Activated B cell treated with CpG ODN at 0.5 μM for 24 hours (primary cell): ENCODE data around the gene NEK1. TPM values are rescaled to one million over a fixed set of nuclear protein-coding genes. Genes with fewer than 3 reads are reported as not detected.

Source experiments
- ATAC-seq: fragments of 200-7000 bp; cut with Tn5 transposase; one replicate; pipeline ENCODE4 v1.10.0; 2021; ENCODE audit warnings: low read depth, mild to moderate bottlenecking, moderate library complexity
- CTCF ChIA-PET: fragments of 350-600 bp; sonication (Branson Sonifier 250); formaldehyde crosslinking; loops from one replicate; lab custom pipeline; 2021; ENCODE audit warnings: antibody characterized with exemption; lab: Charles Lee
- POLR2A ChIA-PET: fragments of 350-600 bp; sonication (Branson Sonifier 250); formaldehyde crosslinking; loops from one replicate; lab custom pipeline; 2021; ENCODE audit warnings: antibody characterized with exemption; lab: Charles Lee
- DNase-seq: peaks from one replicate; pipeline ENCODE4 v3.0.0; 2022
- H3K27ac Mint-ChIP-seq: one replicate; pipeline ENCODE4 v1.8.0; 2020; ENCODE audit warnings: mixed read lengths
- H3K27me3 Mint-ChIP-seq: one replicate; pipeline ENCODE4 v1.8.0; 2021; ENCODE audit warnings: mixed read lengths
- H3K36me3 Mint-ChIP-seq: one replicate; pipeline ENCODE4 v1.8.0; 2021; ENCODE audit warnings: low read depth, mixed read lengths
- H3K4me1 Mint-ChIP-seq: one replicate; pipeline ENCODE4 v1.8.0; 2021; ENCODE audit warnings: mixed read lengths
- H3K4me3 Mint-ChIP-seq: one replicate; pipeline ENCODE4 v1.8.0; 2020; ENCODE audit warnings: mild to moderate bottlenecking, mixed read lengths
- H3K9me3 Mint-ChIP-seq: one replicate; pipeline ENCODE4 v1.8.0; 2020; ENCODE audit warnings: mixed read lengths
- CTCF ChIP-seq: fragments of 200-600 bp; IDR thresholded peaks from one replicate; pipeline ENCODE4 v1.8.0; 2022; ENCODE audit warnings: antibody characterized with exemption, mild to moderate bottlenecking
- intact Hi-C: fragments of 100-400 bp; cut with micrococcal nuclease; formaldehyde crosslinking; loops from one replicate; pipeline ENCODE4 v1.15.1; 2024
- total RNA-seq: library from RNA; stranded (reverse); gene quantifications from 2 replicates; pipeline ENCODE4 v1.2.3, GENCODE V29; 2022

The NEK1 gene
- total RNA-seq, 1 donor from 2014 or later = 14.3 TPM

- ChIA-PET CTCF (no interaction called here), POLR2A (no interaction called here)
- no peaks in the 10 kb centered on the region for H3K27me3 Mint-ChIP-seq
- peaks cover 10% of the 10 kb centered on the region for H3K36me3 Mint-ChIP-seq
- H3K4me3 Mint-ChIP-seq = no peak overlapping the region
- DNase-seq (no peak), ATAC-seq (no peak)
- intact Hi-C loops = no loop called here
- H3K27ac Mint-ChIP-seq = no peak overlapping the region
- TF ChIP-seq CTCF = no peak
- peaks cover 10% of the 10 kb centered on the region for H3K4me1 Mint-ChIP-seq
- H3K9me3 Mint-ChIP-seq = no peaks in the 10 kb centered on the region
These were observed 197.5 kb downstream of the NEK1 start for GRCh38 chr4:169414913-169415312.

GRCh38 chr4:169412046-169412445, 200.3 kb downstream of the NEK1 start:
- Mint-ChIP-seq H3K36me3 (no peaks in the 10 kb centered on the region), H3K27ac (no peak overlapping the region), H3K4me1 (peaks cover 10% of the 10 kb centered on the region), H3K9me3 (no peaks in the 10 kb centered on the region), H3K4me3 (no peak overlapping the region), H3K27me3 (no peaks in the 10 kb centered on the region)
- no peak for TF ChIP-seq CTCF
- ChIA-PET POLR2A (no interaction called here), CTCF (no interaction called here)
- intact Hi-C loops = no loop called here
- ATAC-seq = no peak
- no peak for DNase-seq

GRCh38 chr4:169410839-169411770, 201.3 kb downstream of the NEK1 start:
- no peak overlapping the region for H3K4me3 Mint-ChIP-seq
- intact Hi-C loops = no loop called here
- no peaks in the 10 kb centered on the region for H3K9me3 Mint-ChIP-seq
- H3K36me3 Mint-ChIP-seq = no peaks in the 10 kb centered on the region
- no peak for TF ChIP-seq CTCF
- ATAC-seq (peak; percentile 82), DNase-seq (no peak)
- ChIA-PET CTCF (no interaction called here), POLR2A (interaction anchor here (0.7 to 1.1 kb wide), 4 partner anchors 26 to 401 kb away, joined by 4 to 7 read pairs (median 6); partner anchors contain the start of gene CBR4)
- peak overlapping the region; percentile 3 for H3K27ac Mint-ChIP-seq
- H3K4me1 Mint-ChIP-seq = peaks cover 10% of the 10 kb centered on the region
- H3K27me3 Mint-ChIP-seq = no peaks in the 10 kb centered on the region

GRCh38 chr4:169407217-169407845, 205.1 kb downstream of the NEK1 start:
- no peak for ATAC-seq
- no peak for DNase-seq
- intact Hi-C loops = no loop called here
- Mint-ChIP-seq H3K27ac (no peak overlapping the region), H3K4me1 (peaks cover 10% of the 10 kb centered on the region), H3K4me3 (no peak overlapping the region), H3K36me3 (peaks cover 1% of the 10 kb centered on the region), H3K9me3 (no peaks in the 10 kb centered on the region), H3K27me3 (no peaks in the 10 kb centered on the region)
- no peak for TF ChIP-seq CTCF
- ChIA-PET CTCF (no interaction called here), POLR2A (no interaction called here)

GRCh38 chr4:169404960-169405359, 207.4 kb downstream of the NEK1 start:
- Mint-ChIP-seq H3K27me3 (no peaks in the 10 kb centered on the region), H3K4me1 (peaks cover 3% of the 10 kb centered on the region), H3K27ac (no peak overlapping the region), H3K36me3 (peaks cover 12% of the 10 kb centered on the region), H3K9me3 (no peaks in the 10 kb centered on the region), H3K4me3 (no peak overlapping the region)
- intact Hi-C loops = no loop called here
- ChIA-PET CTCF (no interaction called here), POLR2A (no interaction called here)
- ATAC-seq = no peak
- no peak for TF ChIP-seq CTCF
- DNase-seq = no peak
